ENCODE measurements around the gene LPIN1.

DNA sequence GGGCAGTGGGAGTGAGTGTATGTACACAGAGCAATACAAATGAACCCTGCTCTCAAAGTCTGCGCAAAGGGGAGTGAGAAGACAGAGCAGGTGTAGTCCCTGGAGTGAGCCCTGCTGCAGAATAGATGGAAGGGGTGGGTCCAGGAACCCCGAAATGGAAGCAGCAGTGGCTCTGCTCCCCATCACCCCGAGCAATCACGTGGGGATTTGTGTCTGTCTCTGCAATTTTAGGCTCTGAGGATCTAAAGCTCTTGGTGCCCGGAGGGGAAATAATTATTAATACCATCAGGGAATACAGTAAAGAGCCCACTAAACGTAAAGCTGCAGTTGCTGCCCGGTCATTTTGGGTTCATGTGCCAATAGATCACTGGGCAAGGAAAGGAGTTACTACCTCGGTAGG lies 118.3 kb downstream of the LPIN1 start:
- TF ChIP-seq, protein P1, sequence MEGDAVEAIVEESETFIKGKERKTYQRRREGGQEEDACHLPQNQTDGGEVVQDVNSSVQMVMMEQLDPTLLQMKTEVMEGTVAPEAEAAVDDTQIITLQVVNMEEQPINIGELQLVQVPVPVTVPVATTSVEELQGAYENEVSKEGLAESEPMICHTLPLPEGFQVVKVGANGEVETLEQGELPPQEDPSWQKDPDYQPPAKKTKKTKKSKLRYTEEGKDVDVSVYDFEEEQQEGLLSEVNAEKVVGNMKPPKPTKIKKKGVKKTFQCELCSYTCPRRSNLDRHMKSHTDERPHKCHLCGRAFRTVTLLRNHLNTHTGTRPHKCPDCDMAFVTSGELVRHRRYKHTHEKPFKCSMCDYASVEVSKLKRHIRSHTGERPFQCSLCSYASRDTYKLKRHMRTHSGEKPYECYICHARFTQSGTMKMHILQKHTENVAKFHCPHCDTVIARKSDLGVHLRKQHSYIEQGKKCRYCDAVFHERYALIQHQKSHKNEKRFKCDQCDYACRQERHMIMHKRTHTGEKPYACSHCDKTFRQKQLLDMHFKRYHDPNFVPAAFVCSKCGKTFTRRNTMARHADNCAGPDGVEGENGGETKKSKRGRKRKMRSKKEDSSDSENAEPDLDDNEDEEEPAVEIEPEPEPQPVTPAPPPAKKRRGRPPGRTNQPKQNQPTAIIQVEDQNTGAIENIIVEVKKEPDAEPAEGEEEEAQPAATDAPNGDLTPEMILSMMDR (conservative IDR thresholded peaks at IDR 0.05 in 1 of 2, IDR thresholded peaks at IDR 0.05 in 1 of 2; ENCODE audit: extremely low read depth in 1 of 2, insufficient read depth in 1 of 2, low read depth in 1 of 2, low read length in 2 of 2), result no peak
- TF ChIP-seq EZH2 (IDR thresholded peaks at IDR 0.05; ENCODE audit: borderline replicate concordance, low read length), result no peak

All from mammary epithelial cell (primary cell).